GM12891 (cell line): ENCODE results near the gene UBASH3B.

Source experiments
- POLR2A ChIP-seq: IDR thresholded peaks from 2 replicates; pipeline ENCODE4 v1.6.1; 2011; ENCODE audit warnings: low read depth, low read length, control low read depth
- POLR2AphosphoS5 ChIP-seq: IDR thresholded peaks from 2 replicates; pipeline ENCODE4 v1.6.1; 2011; ENCODE audit warnings: low read depth, low read length, control low read depth
- POU2F2 ChIP-seq: IDR thresholded peaks from 2 replicates; pipeline ENCODE4 v1.6.1; 2011; ENCODE audit warnings: low read depth, mild to moderate bottlenecking, control low read depth, low read length, moderate library complexity
- TAF1 ChIP-seq: IDR thresholded peaks from 2 replicates; pipeline ENCODE4 v1.6.1; 2011; ENCODE audit warnings: low read depth, low read length, control low read depth

DNA sequence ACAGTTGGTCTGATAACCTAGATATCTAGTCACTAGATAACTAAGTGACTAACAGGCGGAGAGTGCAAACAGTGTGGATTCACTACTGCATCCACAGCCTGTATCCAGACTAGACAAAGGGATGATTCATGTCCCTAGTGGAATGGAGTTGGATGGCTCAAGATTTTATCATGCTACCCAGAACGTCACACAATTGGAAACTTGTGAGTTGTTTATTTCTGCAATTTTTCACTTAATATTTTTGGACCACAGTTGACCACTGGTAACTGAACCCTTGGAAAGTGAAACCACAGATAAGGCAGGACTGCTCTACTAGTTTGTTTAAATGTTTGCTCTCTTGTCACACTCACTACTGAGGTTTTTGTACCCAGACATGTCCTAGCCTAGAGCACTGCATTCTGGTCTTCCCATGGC, 76.0 kb downstream of the UBASH3B start:
- TF ChIP-seq POLR2AphosphoS5 (no peak), POU2F2 (no peak), POLR2A (no peak), TAF1 (no peak)
